Fibroblast of pulmonary artery (primary cell): ENCODE data around the gene CAMK1D.
"Not testable (repeated sequence)": the region's sequence is repeated elsewhere in the genome, so short reads cannot be mapped to it uniquely, and the experiment has no call there.

ENCODE experiments used
- DNase-seq: peaks from one replicate; pipeline ENCODE4 v3.0.0-alpha.2; 2010; ENCODE audit warnings: low read depth
- H3K4me3 ChIP-seq: replicated peaks from 2 replicates; pipeline ENCODE4 v1.5.1; 2011; ENCODE audit warnings: low read depth, mild to moderate bottlenecking, control low read depth, low read length, moderate library complexity
- TF ChIP-seq, protein P1 (sequence below): IDR thresholded peaks from 2 replicates; pipeline ENCODE4 v1.5.1; 2011; ENCODE audit warnings: mild to moderate bottlenecking, control low read depth, low read length, inconsistent platforms; ENCODE audit errors: missing control alignments

CAMK1D gene

GRCh38 chr10:12490963-12491362, 141.6 kb downstream of the CAMK1D start:
- TF ChIP-seq, protein P1, sequence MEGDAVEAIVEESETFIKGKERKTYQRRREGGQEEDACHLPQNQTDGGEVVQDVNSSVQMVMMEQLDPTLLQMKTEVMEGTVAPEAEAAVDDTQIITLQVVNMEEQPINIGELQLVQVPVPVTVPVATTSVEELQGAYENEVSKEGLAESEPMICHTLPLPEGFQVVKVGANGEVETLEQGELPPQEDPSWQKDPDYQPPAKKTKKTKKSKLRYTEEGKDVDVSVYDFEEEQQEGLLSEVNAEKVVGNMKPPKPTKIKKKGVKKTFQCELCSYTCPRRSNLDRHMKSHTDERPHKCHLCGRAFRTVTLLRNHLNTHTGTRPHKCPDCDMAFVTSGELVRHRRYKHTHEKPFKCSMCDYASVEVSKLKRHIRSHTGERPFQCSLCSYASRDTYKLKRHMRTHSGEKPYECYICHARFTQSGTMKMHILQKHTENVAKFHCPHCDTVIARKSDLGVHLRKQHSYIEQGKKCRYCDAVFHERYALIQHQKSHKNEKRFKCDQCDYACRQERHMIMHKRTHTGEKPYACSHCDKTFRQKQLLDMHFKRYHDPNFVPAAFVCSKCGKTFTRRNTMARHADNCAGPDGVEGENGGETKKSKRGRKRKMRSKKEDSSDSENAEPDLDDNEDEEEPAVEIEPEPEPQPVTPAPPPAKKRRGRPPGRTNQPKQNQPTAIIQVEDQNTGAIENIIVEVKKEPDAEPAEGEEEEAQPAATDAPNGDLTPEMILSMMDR = no peak
- no peak overlapping the region for H3K4me3 ChIP-seq
- no peak for DNase-seq

GRCh38 chr10:12491491-12491890, 142.1 kb downstream of the CAMK1D start:
- no peak for DNase-seq
- TF ChIP-seq, protein P1 = no peak
- H3K4me3 ChIP-seq = no peak overlapping the region

GRCh38 chr10:12492016-12492415, 142.7 kb downstream of the CAMK1D start:
- TF ChIP-seq, protein P1 = no peak
- H3K4me3 ChIP-seq = no peak overlapping the region
- no peak for DNase-seq

DNA sequence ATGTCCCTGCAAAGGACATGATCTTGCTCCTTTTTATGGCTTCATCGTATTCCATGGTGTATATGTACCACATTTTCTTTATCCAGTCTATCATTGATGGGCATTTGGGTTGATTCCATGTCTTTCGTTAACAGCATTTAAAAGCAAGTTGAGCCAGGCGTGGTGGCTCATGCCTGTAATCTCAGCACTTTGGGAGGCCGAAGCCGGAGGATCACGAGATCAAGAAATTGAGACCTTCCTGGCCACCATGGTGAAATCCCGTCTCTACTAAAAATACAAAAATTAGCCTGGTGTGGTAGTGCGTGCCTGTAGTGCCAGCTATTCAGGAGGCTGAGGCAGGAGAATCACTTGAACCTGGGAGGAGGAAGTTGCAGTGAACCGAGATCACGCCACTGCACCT, 147.7 kb downstream of the CAMK1D start:
- DNase-seq = not testable (repeated sequence)

GRCh38 chr10:12499076-12499986, 150.0 kb downstream of the CAMK1D start:
- TF ChIP-seq, protein P1 = no peak
- DNase-seq = no peak
- H3K4me3 ChIP-seq = no peak overlapping the region

More for the DNA sequence above, 147.7 kb downstream of the CAMK1D start:
- H3K4me3 ChIP-seq = not testable (repeated sequence)

DNA sequence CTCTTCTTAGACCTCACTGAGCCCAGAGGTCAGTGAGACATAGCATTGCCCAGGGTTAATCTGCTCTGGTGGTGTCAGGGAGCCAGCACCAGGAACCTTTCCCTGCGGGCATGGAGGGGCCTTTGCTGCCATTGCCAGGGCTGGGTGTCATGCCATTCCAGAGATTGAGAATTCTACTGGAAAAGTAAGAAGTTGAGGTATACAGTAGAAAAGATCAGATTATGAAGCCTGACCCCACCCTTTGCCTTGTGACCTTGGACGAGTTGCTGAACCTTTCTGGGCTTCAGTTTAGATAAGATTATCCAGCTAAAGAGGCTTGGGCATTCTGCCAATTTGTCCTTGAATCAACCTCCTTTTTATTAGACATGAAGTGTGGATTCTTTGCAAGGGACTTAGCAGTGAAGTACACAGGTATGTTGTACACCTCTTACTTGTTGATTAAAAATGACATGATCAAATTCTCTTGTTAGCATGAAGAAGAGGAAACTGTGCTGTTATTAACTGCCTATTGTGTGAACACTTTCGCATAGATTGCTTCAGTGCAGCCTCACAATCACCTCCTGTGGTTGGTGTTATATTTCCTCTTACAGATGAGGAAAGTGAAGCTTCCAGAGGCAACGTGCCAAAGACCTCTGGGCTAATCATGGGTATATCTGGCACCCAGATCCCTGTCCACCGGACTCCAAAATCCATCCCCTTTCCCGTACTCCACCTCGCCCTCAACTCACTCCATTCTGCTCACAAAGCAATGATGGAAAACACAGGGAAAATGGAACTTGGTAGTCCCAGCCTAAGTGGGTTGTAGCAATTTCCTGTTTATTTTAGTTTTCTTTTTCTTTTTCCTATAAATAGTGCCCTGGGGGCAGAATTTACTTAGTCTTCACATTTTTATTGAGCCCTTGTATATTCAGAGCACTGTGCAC, 151.3 kb downstream of the CAMK1D start:
- H3K4me3 ChIP-seq = no peak overlapping the region
- TF ChIP-seq, protein P1 = no peak
- no peak for DNase-seq

GRCh38 chr10:12501324-12501723, 152.0 kb downstream of the CAMK1D start:
- no peak overlapping the region for H3K4me3 ChIP-seq
- TF ChIP-seq, protein P1 = no peak
- DNase-seq = no peak
